ENCODE data around the gene SEMG1.

- no peak for TF ChIP-seq CTCF (IDR thresholded peaks at IDR 0.05)
- no peak for TF ChIP-seq POLR2A (IDR thresholded peaks at IDR 0.05)
- no peak for TF ChIP-seq EP300 (IDR thresholded peaks at IDR 0.05)
Measured at GRCh38 chr20:45164906-45165305, 41.9 kb upstream of the SEMG1 start.
